HG02870 (cell line): ENCODE data around the gene ABHD6.
"Not testable (repeated sequence)": the region's sequence is repeated elsewhere in the genome, so short reads cannot be mapped to it uniquely, and the experiment has no call there.

Experiments used
- ATAC-seq: cut with Tn5 transposase; IDR thresholded peaks from one replicate; pipeline ENCODE4 v1.9.1; 2021; ENCODE audit warnings: mild to moderate bottlenecking, moderate library complexity; ENCODE audit not compliant: unreplicated experiment

Gene ABHD6

GRCh38 chr3:58242340-58242739, 4.7 kb downstream of the ABHD6 start:
- no peak for ATAC-seq

- ATAC-seq: not testable (repeated sequence)
Observed at GRCh38 chr3:58242860-58243259, 5.3 kb downstream of the ABHD6 start.

DNA sequence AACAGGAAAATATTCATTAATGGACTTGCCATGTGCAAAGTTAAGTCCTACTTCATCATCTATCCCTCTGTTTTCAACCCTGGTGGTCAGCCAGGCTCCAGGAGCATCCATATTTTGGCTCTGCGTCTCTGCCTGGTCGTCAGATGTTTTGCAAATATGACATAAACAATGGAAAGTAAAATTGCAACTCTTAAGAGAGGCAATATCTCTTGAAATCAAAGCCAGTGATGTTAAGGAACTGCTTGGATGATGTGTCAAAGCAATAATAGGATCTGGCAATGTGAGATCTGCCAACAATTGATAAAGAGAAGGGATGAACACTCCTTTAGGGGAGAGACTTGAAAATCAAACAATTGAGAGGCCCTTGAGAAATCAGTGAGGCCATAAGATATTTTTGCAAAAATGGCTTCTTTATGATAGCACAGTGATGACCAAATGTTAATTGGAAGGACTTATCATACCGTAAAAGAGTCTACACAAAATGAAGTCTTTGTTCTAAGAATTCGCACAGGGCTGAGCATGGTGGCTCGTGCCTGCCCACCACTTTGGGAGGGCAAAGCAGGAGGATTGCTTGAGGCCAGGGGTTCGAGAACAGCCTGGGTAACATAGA, 6.5 kb downstream of the ABHD6 start:
- ATAC-seq: no peak

GRCh38 chr3:58246148-58247047, 8.8 kb downstream of the ABHD6 start:
- ATAC-seq: no peak

DNA sequence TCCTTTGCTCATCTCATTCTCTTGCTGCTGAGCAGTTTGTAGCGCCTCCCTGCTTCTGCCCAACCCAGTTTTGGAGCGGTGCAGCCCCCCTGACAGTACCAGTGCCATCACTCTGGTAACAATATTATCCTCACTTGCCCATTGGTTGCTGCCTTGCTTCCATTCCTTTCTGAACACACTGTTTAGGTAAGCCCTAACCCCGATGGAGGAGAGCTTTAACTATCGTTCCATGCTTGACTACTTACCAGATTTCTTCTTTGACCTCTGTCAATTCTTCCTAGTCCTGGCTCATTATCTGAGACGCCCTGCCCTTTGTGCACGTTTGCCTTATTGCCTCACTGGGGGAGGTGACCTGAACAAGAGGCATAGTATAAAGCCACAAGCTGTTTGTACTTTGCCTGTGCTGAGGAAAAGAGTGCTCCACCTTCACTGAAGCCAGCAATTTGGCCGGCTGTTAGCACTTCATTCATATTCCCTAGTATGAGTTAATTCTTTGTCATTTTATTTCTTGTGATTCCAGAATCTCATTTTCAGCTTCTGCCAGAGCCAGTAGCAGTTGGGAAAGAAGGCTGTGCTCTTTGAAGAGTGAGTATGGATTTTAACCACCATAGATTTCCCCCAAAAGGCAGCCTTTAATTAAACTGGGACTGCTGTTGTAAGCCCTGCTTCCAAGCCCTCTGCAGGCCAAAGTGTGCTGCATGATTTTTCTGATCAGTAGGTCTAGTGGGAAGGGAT, 11.9 kb downstream of the ABHD6 start:
- no peak for ATAC-seq

- ATAC-seq: no peak
Observed at GRCh38 chr3:58250093-58250707, 12.6 kb downstream of the ABHD6 start.

GRCh38 chr3:58251631-58252035, 14.0 kb downstream of the ABHD6 start:
- no peak for ATAC-seq

DNA sequence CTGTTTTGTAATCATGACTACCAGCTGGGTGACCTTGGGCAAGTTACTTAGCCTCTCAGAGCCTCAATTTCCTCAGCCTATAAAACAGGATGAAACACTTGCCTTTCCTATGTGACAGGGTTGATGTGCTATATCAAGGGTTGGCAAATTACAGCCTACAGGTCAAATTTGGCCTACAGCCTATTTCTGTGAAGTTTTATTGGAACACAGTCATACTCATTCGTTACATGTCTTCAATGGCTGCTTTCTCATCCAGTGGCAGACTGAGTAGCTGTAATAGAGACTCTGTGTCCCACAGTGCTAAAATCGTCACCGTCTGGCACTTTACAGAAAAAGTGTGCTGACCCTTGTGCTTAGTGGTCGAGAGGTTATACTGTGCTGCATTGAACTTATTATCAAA, 16.6 kb downstream of the ABHD6 start:
- ATAC-seq: no peak

GRCh38 chr3:58256061-58256460, 18.5 kb downstream of the ABHD6 start:
- ATAC-seq: no peak

GRCh38 chr3:58256511-58256910, 18.9 kb downstream of the ABHD6 start:
- ATAC-seq: no peak

- no peak for ATAC-seq
Observed at GRCh38 chr3:58258392-58259055, 20.9 kb downstream of the ABHD6 start.

DNA sequence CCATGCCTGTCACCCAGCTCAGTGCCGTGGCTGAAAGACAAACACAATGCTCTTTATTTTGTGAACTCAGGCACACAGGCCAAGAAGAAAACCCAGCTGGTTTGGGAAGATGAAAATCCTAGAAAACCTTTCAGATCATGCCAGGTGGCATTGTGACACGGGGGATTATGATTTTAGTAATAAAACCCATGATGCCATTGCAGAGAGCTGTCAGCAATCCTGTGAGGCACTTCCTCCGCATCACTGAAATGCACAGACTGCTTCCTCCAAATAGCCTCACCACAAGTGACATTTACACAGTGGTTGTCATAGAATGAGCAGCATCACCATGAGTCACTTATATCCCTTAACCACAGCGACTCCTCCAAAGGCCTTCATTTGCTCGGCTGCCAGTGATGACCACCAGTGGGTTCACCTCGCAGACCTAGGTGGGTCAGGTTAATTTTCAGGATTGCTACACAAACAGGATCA, 22.7 kb downstream of the ABHD6 start:
- ATAC-seq: no peak

- no peak for ATAC-seq
Observed at GRCh38 chr3:58260733-58261132, 23.1 kb downstream of the ABHD6 start.

DNA sequence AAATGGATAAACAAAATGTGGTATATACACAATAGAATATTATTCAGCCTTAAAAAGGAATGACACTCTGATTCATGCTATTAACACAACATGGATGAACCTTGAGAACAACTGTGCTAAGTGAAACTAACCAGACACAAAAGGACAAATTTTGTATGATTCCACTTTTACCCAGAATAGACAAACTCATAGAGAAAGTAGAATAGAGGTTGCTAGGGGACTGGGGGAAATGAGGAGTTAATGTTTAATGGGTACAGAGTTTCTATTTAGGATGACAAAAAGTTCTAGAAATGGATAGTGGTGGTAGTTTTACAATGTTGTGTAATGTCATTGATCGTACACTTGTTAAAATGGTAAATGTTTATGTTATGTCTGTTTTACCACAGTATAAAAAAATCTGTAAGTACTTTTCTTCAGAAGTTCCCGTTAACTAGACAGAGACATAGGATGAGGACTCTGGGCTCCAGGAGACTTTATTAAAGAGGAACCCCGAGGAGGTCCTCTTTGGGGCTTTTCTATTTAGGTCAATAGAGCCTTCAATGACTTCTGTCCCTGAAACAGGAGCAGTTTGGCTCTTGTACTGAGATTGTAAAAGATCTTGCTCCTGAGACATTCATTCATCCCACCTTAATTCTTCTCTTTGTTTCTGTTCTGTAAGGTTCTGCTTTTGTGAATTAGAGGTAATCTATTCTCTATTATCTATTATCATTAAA, 24.5 kb downstream of the ABHD6 start:
- ATAC-seq: no peak

DNA sequence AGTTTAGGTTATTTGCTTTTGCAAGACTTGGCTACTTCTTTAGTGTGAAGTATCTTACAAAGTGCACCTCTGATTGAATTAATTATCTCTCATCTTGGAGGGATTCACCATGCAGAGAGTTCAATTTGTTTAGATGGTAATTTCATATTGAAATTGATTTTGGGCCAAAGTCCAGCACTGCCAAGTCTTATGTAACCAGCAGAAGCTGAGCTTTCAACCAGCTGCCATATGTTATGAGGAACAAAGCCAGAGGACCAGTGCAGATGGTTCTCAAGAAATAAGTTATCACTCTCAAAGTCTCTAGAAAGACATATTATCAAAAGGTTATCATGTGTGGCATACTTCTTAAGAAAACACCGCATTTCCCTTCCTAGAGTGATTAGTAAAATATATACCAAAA, 29.0 kb downstream of the ABHD6 start:
- no peak for ATAC-seq

- not testable (repeated sequence) for ATAC-seq
Observed at GRCh38 chr3:58267543-58267942, 30.0 kb downstream of the ABHD6 start.

- ATAC-seq: no peak
Observed at GRCh38 chr3:58269356-58269755, 31.8 kb downstream of the ABHD6 start.

GRCh38 chr3:58270485-58270884, 32.9 kb downstream of the ABHD6 start:
- no peak for ATAC-seq

GRCh38 chr3:58271901-58272501, 34.4 kb downstream of the ABHD6 start:
- ATAC-seq: no peak

DNA sequence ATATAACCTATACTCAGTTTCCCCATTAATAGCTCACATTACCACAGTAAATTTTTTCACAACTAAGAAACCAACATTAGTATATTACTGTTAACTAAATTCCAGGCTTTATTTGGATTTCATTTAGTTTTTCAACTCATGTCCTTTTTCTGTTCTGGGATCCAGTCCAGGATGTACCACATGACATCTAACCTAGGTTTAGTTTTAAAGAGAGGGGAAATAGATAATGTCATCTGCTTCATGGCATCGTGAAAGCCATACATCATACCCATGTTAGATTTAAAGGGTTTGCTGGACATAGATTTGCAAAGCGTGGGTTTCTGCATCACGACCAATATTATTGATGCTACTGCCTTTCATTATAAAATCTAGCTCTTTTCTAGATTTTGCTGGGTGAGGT, 35.3 kb downstream of the ABHD6 start:
- no peak for ATAC-seq
